ENCODE measurements around the gene ACTN1. TPM values are rescaled to one million over a fixed set of nuclear protein-coding genes. Genes with fewer than 3 reads are reported as not detected.
"Not testable (repeated sequence)": the region's sequence is repeated elsewhere in the genome, so short reads cannot be mapped to it uniquely, and the experiment has no call there.

The ACTN1 gene
- total RNA-seq, 1 donor from 2014 or later = 27.9 TPM

DNA sequence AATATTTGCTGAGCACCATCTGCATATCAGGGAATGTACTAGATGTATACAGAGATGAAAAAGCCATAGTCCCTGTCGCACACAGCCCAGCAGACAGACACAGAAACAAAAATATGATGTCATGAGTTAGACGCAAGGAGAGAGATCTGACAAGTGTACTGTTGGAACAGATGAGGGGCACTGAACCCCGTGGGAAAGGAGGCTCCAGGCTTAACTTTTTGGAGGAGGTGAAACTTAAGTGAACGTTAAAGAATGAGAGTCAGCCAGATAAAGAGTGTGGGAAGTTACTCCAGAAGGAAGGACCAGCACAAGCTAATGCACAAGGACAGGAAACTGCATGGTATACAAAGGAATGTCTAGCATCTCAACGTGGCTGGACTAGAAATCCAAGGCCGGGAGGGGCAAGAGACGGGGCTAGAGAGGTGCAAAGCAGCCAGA, 2.5 kb upstream of the ACTN1 start:
- no peak for DNase-seq (ENCODE audit: low spot score)
- intact Hi-C loops (cut with micrococcal nuclease) = no loop called here
- H3K4me3 Mint-ChIP-seq = no peak overlapping the region
- peaks cover 32% of the 10 kb centered on the region for H3K27me3 Mint-ChIP-seq (ENCODE audit: insufficient read depth)
- no peak overlapping the region for H3K27ac Mint-ChIP-seq
- H3K4me1 Mint-ChIP-seq (ENCODE audit: low read depth) = peaks cover 14% of the 10 kb centered on the region
- no peaks in the 10 kb centered on the region for H3K36me3 Mint-ChIP-seq (ENCODE audit: low read depth)
- H3K9me3 Mint-ChIP-seq = no peaks in the 10 kb centered on the region

GRCh38 chr14:68981139-68981538, 2.0 kb upstream of the ACTN1 start:
- Mint-ChIP-seq H3K27me3 (ENCODE audit: insufficient read depth) (peaks cover 32% of the 10 kb centered on the region), H3K36me3 (ENCODE audit: low read depth) (no peaks in the 10 kb centered on the region), H3K4me3 (no peak overlapping the region), H3K9me3 (no peaks in the 10 kb centered on the region), H3K27ac (no peak overlapping the region), H3K4me1 (ENCODE audit: low read depth) (peaks cover 19% of the 10 kb centered on the region)
- intact Hi-C loops (cut with micrococcal nuclease) = no loop called here
- no peak for DNase-seq (ENCODE audit: low spot score)

DNA sequence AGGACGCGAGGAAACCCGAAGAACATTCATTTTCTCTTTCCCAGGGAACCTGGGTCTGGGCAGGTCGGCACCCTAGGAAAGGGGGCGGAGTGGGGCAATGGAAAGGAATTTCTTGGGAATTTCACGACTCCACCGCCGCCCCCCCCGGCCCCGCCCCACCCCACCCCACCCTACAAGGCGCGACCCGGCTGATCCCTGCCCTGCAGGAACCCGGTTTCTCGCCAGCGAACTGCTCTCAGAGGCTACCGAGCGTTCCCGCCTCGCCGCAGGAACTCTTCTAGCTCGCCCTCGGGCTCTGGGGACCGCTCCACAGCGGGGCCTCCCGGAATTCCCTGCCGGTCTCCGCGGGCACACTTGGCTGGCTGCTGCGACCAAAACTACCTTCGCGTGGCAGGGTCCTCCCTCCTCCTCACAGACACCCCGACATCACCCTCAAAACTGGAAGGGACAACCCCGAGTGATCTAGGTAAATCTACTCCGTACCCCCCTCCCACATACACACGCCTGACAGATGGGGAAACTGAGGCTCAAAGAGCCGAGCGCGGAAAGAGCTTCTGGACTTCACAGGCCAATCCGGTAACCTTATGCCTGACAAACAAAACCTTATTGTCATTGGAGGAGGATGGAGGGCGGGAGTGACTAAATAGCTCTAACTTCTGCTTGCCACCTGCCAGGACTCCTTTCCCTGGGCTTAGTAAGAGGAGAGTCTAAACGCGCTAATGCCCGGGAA, 785 bp upstream of the ACTN1 start:
- H3K4me3 Mint-ChIP-seq = peak overlapping the region; percentile 85
- H3K9me3 Mint-ChIP-seq = no peaks in the 10 kb centered on the region
- peaks cover 32% of the 10 kb centered on the region for H3K27me3 Mint-ChIP-seq (ENCODE audit: insufficient read depth)
- no peak for DNase-seq (ENCODE audit: low spot score)
- H3K36me3 Mint-ChIP-seq (ENCODE audit: low read depth) = peaks cover 3% of the 10 kb centered on the region
- intact Hi-C loops (cut with micrococcal nuclease) = loop anchor here (2.0 to 5.0 kb wide), 3 partner anchors 69 to 1163 kb away; partner anchors contain the start of genes DCAF5, RAD51B and ZFYVE26
- H3K4me1 Mint-ChIP-seq (ENCODE audit: low read depth) = peaks cover 22% of the 10 kb centered on the region
- peak overlapping the region; percentile 68 for H3K27ac Mint-ChIP-seq

- Mint-ChIP-seq H3K36me3 (ENCODE audit: low read depth) (peaks cover 8% of the 10 kb centered on the region), H3K9me3 (no peaks in the 10 kb centered on the region), H3K4me1 (ENCODE audit: low read depth) (peaks cover 22% of the 10 kb centered on the region), H3K4me3 (peak overlapping the region; percentile 79), H3K27ac (no peak overlapping the region), H3K27me3 (ENCODE audit: insufficient read depth) (peaks cover 31% of the 10 kb centered on the region)
- DNase-seq (ENCODE audit: low spot score) = peak; percentile 33
- intact Hi-C loops (cut with micrococcal nuclease) = loop anchor here (1.0 to 5.0 kb wide), 4 partner anchors 68 to 1161 kb away; partner anchors contain the start of genes DCAF5, RAD51B and ZFYVE26
These were observed 760 bp downstream of the ACTN1 start for GRCh38 chr14:68978172-68978911.

- Mint-ChIP-seq H3K4me3 (peak overlapping the region; percentile 79), H3K36me3 (ENCODE audit: low read depth) (peaks cover 13% of the 10 kb centered on the region), H3K27me3 (ENCODE audit: insufficient read depth) (peaks cover 25% of the 10 kb centered on the region), H3K4me1 (ENCODE audit: low read depth) (peaks cover 22% of the 10 kb centered on the region), H3K27ac (no peak overlapping the region), H3K9me3 (no peaks in the 10 kb centered on the region)
- DNase-seq (ENCODE audit: low spot score) = peak; percentile 40
- intact Hi-C loops (cut with micrococcal nuclease) = loop anchor here (1.0 to 5.0 kb wide), 4 partner anchors 67 to 1160 kb away; partner anchors contain the start of genes DCAF5, RAD51B and ZFYVE26
These were observed 1.4 kb downstream of the ACTN1 start for GRCh38 chr14:68977718-68978171.

GRCh38 chr14:68977180-68977717, 1.9 kb downstream of the ACTN1 start:
- Mint-ChIP-seq H3K27ac (peak overlapping the region; percentile 9), H3K27me3 (ENCODE audit: insufficient read depth) (peaks cover 22% of the 10 kb centered on the region), H3K4me3 (peak overlapping the region; percentile 79), H3K36me3 (ENCODE audit: low read depth) (peaks cover 17% of the 10 kb centered on the region), H3K4me1 (ENCODE audit: low read depth) (peaks cover 22% of the 10 kb centered on the region), H3K9me3 (no peaks in the 10 kb centered on the region)
- intact Hi-C loops (cut with micrococcal nuclease) = loop anchor here (5.0 kb wide), 2 partner anchors 175 to 1160 kb away; partner anchors contain the start of genes DCAF5, RAD51B and ZFYVE26
- no peak for DNase-seq (ENCODE audit: low spot score)

GRCh38 chr14:68976160-68977067, 2.7 kb downstream of the ACTN1 start:
- Mint-ChIP-seq H3K36me3 (ENCODE audit: low read depth) (peaks cover 17% of the 10 kb centered on the region), H3K9me3 (no peaks in the 10 kb centered on the region), H3K4me1 (ENCODE audit: low read depth) (peaks cover 23% of the 10 kb centered on the region), H3K27ac (peak overlapping the region; percentile 37), H3K4me3 (peak overlapping the region; percentile 79), H3K27me3 (ENCODE audit: insufficient read depth) (peaks cover 15% of the 10 kb centered on the region)
- intact Hi-C loops (cut with micrococcal nuclease) = loop anchor here (5.0 kb wide), 2 partner anchors 176 to 1159 kb away; partner anchors contain the start of genes DCAF5, RAD51B and ZFYVE26
- no peak for DNase-seq (ENCODE audit: low spot score)

- intact Hi-C loops (cut with micrococcal nuclease) = loop anchor here (5.0 kb wide), 2 partner anchors 177 to 1158 kb away; partner anchors contain the start of genes DCAF5, RAD51B and ZFYVE26
- no peak overlapping the region for H3K4me3 Mint-ChIP-seq
- peaks cover 10% of the 10 kb centered on the region for H3K27me3 Mint-ChIP-seq (ENCODE audit: insufficient read depth)
- H3K4me1 Mint-ChIP-seq (ENCODE audit: low read depth) = peaks cover 31% of the 10 kb centered on the region
- no peak overlapping the region for H3K27ac Mint-ChIP-seq
- H3K36me3 Mint-ChIP-seq (ENCODE audit: low read depth) = peaks cover 17% of the 10 kb centered on the region
- DNase-seq (ENCODE audit: low spot score) = no peak
- H3K9me3 Mint-ChIP-seq = no peaks in the 10 kb centered on the region
These were observed 3.4 kb downstream of the ACTN1 start for GRCh38 chr14:68975667-68976066.

GRCh38 chr14:68974759-68975347, 4.2 kb downstream of the ACTN1 start:
- Mint-ChIP-seq H3K4me1 (ENCODE audit: low read depth) (peaks cover 35% of the 10 kb centered on the region), H3K9me3 (no peaks in the 10 kb centered on the region), H3K27me3 (ENCODE audit: insufficient read depth) (peaks cover 2% of the 10 kb centered on the region), H3K36me3 (ENCODE audit: low read depth) (peaks cover 19% of the 10 kb centered on the region), H3K4me3 (no peak overlapping the region), H3K27ac (no peak overlapping the region)
- no peak for DNase-seq (ENCODE audit: low spot score)
- intact Hi-C loops (cut with micrococcal nuclease) = loop anchor here (5.0 kb wide), 2 partner anchors 177 to 1158 kb away; partner anchors contain the start of genes DCAF5, RAD51B and ZFYVE26

DNA sequence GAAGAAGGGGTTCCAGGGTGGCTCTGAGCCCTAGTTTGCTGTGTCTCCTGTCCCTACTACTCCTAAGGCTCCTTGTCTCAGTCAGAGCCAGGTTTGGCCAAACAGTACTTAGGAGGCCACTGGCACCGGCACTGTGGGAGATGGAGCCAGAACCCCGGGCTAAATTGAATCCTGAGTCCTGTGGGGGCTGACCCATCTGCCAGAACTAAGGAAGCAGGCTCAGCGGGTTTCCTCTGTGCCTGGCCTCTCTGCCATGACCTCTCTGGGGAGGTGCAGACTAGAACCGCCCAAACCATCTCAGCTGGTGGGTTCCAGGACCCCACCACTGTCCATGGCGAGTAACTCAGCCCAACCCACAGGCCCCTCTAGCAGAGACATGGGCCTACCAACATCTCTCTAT, 5.5 kb downstream of the ACTN1 start:
- Mint-ChIP-seq H3K9me3 (no peaks in the 10 kb centered on the region), H3K4me3 (no peak overlapping the region), H3K27ac (no peak overlapping the region), H3K27me3 (ENCODE audit: insufficient read depth) (no peaks in the 10 kb centered on the region), H3K4me1 (ENCODE audit: low read depth) (peaks cover 43% of the 10 kb centered on the region), H3K36me3 (ENCODE audit: low read depth) (peaks cover 19% of the 10 kb centered on the region)
- no peak for DNase-seq (ENCODE audit: low spot score)
- intact Hi-C loops (cut with micrococcal nuclease) = no loop called here

DNA sequence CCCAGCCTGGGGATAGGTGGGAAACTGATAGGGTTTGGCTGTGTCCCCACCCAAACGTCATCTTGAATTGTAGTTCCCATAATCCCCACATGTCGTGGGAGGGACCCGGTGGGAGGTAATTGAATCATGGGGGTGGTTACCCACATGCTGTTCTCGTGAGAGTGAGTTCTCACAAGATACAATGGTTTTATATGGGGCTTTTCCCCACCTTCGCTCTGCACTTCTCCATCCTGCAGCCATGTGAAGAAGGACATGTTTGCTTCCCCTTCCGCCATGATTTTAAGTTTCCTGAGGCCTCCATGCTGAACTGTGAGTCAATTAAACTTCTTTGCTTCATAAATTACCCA, 5.9 kb downstream of the ACTN1 start:
- DNase-seq (ENCODE audit: low spot score); H3K27me3 Mint-ChIP-seq (ENCODE audit: insufficient read depth); intact Hi-C loops (cut with micrococcal nuclease); H3K9me3 Mint-ChIP-seq; H3K4me3 Mint-ChIP-seq; H3K27ac Mint-ChIP-seq: not testable (repeated sequence)
- H3K4me1 Mint-ChIP-seq (ENCODE audit: low read depth) = peaks cover 46% of the 10 kb centered on the region
- H3K36me3 Mint-ChIP-seq (ENCODE audit: low read depth) = peaks cover 19% of the 10 kb centered on the region

Measured in activated T-helper 1 cell treated with anti-CD3 and anti-CD28 coated beads, Interleukin-12 subunit alpha, Interleukin-12 subunit beta, Interleukin-2, Interleukin-4 antibody, amounts not matched to agents 30 ng/mL and 10 ng/mL and 1 ng/mL, durations not matched to agents 14 hours and 24 hours and 36 hours (primary cell).